Suprapubic skin (tissue), 4 donors: ENCODE measurements around the gene FOXK1. TPM values are rescaled to one million over a fixed set of nuclear protein-coding genes. Genes with fewer than 3 reads are reported as not detected.

Experiments
- DNase-seq, 2 donors: peaks; one replicate each; pipeline ENCODE4 v3.0.0-alpha.2; 2019; ENCODE audit warnings: low spot score in 2 of 2
- H3K27ac ChIP-seq: fragments of 200-600 bp; sonication (generic); one replicate; pipeline ENCODE4 v1.5.1; 2019
- H3K27me3 ChIP-seq: fragments of 200-600 bp; sonication (generic); one replicate; pipeline ENCODE4 v1.5.1; 2019
- H3K36me3 ChIP-seq: fragments of 200-600 bp; sonication (generic); one replicate; pipeline ENCODE4 v1.5.1; 2019
- H3K4me1 ChIP-seq: fragments of 200-600 bp; sonication (generic); one replicate; pipeline ENCODE4 v1.5.1; 2019
- H3K4me3 ChIP-seq: fragments of 200-600 bp; sonication (generic); one replicate; pipeline ENCODE4 v1.5.1; 2019; ENCODE audit warnings: mild to moderate bottlenecking
- H3K9me3 ChIP-seq: fragments of 200-600 bp; sonication (generic); one replicate; pipeline ENCODE4 v1.5.1; 2019
- CTCF ChIP-seq, 2 donors: fragments of 200-600 bp in 1 of 2; fragments of 450-650 bp in 1 of 2; sonication (generic) in 1 of 2; IDR thresholded peaks; one replicate each; pipeline ENCODE4 v1.5.1; 2016 to 2019; ENCODE audit warnings: antibody characterized with exemption in 2 of 2, mild to moderate bottlenecking in 1 of 2, moderate library complexity in 1 of 2
- EP300 ChIP-seq: sonication (generic); formaldehyde crosslinking; IDR thresholded peaks from one replicate; pipeline ENCODE4 v1.6.1; 2017; ENCODE audit warnings: antibody characterized with exemption
- POLR2A ChIP-seq, 2 donors: fragments of 450-650 bp; IDR thresholded peaks; one replicate each; pipeline ENCODE4 v1.6.1; 2017; ENCODE audit warnings: antibody characterized with exemption in 2 of 2, mild to moderate bottlenecking in 2 of 2, moderate library complexity in 2 of 2
- POLR2AphosphoS5 ChIP-seq, 3 donors: sonication (generic); formaldehyde crosslinking; IDR thresholded peaks; one replicate each; pipeline ENCODE4 v1.6.1; 2017; ENCODE audit warnings: antibody characterized with exemption in 3 of 3
- WGBS: methylation state at CpG from one replicate; pipeline ENCODE4 v1.1.5; 2018; 5-methylcytosine and 5-hydroxymethylcytosine counted together
- total RNA-seq, 4 donors: library from RNA; depleted of rRNA; stranded (reverse); fragments of >200 nt; gene quantifications; one replicate each; pipeline ENCODE4 v1.1.0, GENCODE V29; 2016

The FOXK1 gene
- total RNA-seq, 4 donors from 2014 or later = 37.5 to 68.5 (median 46.6) TPM

GRCh38 chr7:4754433-4755010 is 72.4 kb downstream of the FOXK1 start:
- Histone ChIP-seq H3K9me3 (no peaks in the 10 kb centered on the region), H3K4me1 (peaks cover 9% of the 10 kb centered on the region), H3K27ac (no peak overlapping the region), H3K4me3 (no peak overlapping the region), H3K36me3 (peaks cover 60% of the 10 kb centered on the region), H3K27me3 (no peaks in the 10 kb centered on the region)
- DNase-seq = no peak
- 90% methylated on average over 26 of the region's 36 CpGs for WGBS
- no peak for TF ChIP-seq POLR2AphosphoS5 (IDR thresholded peaks at IDR 0.05)
- TF ChIP-seq CTCF (IDR thresholded peaks at IDR 0.05) = no peak
- TF ChIP-seq EP300 = no peak
- TF ChIP-seq POLR2A (IDR thresholded peaks at IDR 0.05) = no peak

- WGBS = 94% methylated on average over 22 of the region's 24 CpGs
- TF ChIP-seq POLR2AphosphoS5 (IDR thresholded peaks at IDR 0.05) (no peak), CTCF (IDR thresholded peaks at IDR 0.05) (no peak), POLR2A (IDR thresholded peaks at IDR 0.05) (no peak), EP300 (no peak)
- Histone ChIP-seq H3K36me3 (peaks cover 60% of the 10 kb centered on the region), H3K27me3 (no peaks in the 10 kb centered on the region), H3K4me3 (no peak overlapping the region), H3K4me1 (peaks cover 9% of the 10 kb centered on the region), H3K9me3 (no peaks in the 10 kb centered on the region), H3K27ac (no peak overlapping the region)
- DNase-seq = no peak
These were observed 73.0 kb downstream of the FOXK1 start for GRCh38 chr7:4755045-4755444.

GRCh38 chr7:4758111-4758510 is 76.0 kb downstream of the FOXK1 start:
- H3K9me3 ChIP-seq = no peaks in the 10 kb centered on the region
- TF ChIP-seq POLR2A (IDR thresholded peaks at IDR 0.05) = no peak
- no peak for TF ChIP-seq EP300
- no peak for TF ChIP-seq POLR2AphosphoS5 (IDR thresholded peaks at IDR 0.05)
- no peak for TF ChIP-seq CTCF (IDR thresholded peaks at IDR 0.05)
- no peaks in the 10 kb centered on the region for H3K27me3 ChIP-seq
- H3K4me3 ChIP-seq = no peak overlapping the region
- H3K27ac ChIP-seq = no peak overlapping the region
- H3K4me1 ChIP-seq = peaks cover 18% of the 10 kb centered on the region
- DNase-seq = no peak
- H3K36me3 ChIP-seq = peaks cover 90% of the 10 kb centered on the region
- WGBS = 92% methylated on average over 16 of the region's 19 CpGs

GRCh38 chr7:4758791-4759190 is 76.7 kb downstream of the FOXK1 start:
- no peak for TF ChIP-seq EP300
- H3K4me1 ChIP-seq = peaks cover 12% of the 10 kb centered on the region
- no peak overlapping the region for H3K4me3 ChIP-seq
- H3K9me3 ChIP-seq = no peaks in the 10 kb centered on the region
- 98% methylated on average over 26 of the region's 29 CpGs for WGBS
- no peak for DNase-seq
- H3K27ac ChIP-seq = no peak overlapping the region
- peaks cover 96% of the 10 kb centered on the region for H3K36me3 ChIP-seq
- no peaks in the 10 kb centered on the region for H3K27me3 ChIP-seq

- Histone ChIP-seq H3K4me3 (no peak overlapping the region), H3K4me1 (peaks cover 9% of the 10 kb centered on the region), H3K36me3 (peaks cover 100% of the 10 kb centered on the region), H3K9me3 (no peaks in the 10 kb centered on the region), H3K27me3 (no peaks in the 10 kb centered on the region), H3K27ac (no peak overlapping the region)
- TF ChIP-seq POLR2A (IDR thresholded peaks at IDR 0.05) = no peak
- TF ChIP-seq POLR2AphosphoS5 (IDR thresholded peaks at IDR 0.05) = no peak
- no peak for TF ChIP-seq EP300
- TF ChIP-seq CTCF (IDR thresholded peaks at IDR 0.05) = no peak
- 100% methylated on average over 1 of the region's 40 CpGs for WGBS
- DNase-seq = no peak
These were observed 77.1 kb downstream of the FOXK1 start for GRCh38 chr7:4759211-4759610.

- peaks cover 9% of the 10 kb centered on the region for H3K4me1 ChIP-seq
- H3K9me3 ChIP-seq = no peaks in the 10 kb centered on the region
- no peaks in the 10 kb centered on the region for H3K27me3 ChIP-seq
- TF ChIP-seq CTCF (IDR thresholded peaks at IDR 0.05) = no peak
- TF ChIP-seq POLR2AphosphoS5 (IDR thresholded peaks at IDR 0.05) = no peak
- TF ChIP-seq POLR2A (IDR thresholded peaks at IDR 0.05) = no peak
- no peak for TF ChIP-seq EP300
- H3K27ac ChIP-seq = no peak overlapping the region
- H3K4me3 ChIP-seq = no peak overlapping the region
- 93% methylated on average over 22 of the region's 26 CpGs for WGBS
- no peak for DNase-seq
- peaks cover 93% of the 10 kb centered on the region for H3K36me3 ChIP-seq
These were observed 78.9 kb downstream of the FOXK1 start for GRCh38 chr7:4760952-4761351.
